Fibroblast of lung (primary cell): ENCODE results near the gene CERCAM.

Experiments used
- EZH2 ChIP-seq: IDR thresholded peaks from 2 replicates; pipeline ENCODE4 v1.5.1; 2012; ENCODE audit warnings: low read length, control low read depth, mild to moderate bottlenecking; ENCODE audit errors: missing control alignments
- TF ChIP-seq, protein P1 (sequence below), 2 donors: IDR thresholded peaks in 1 of 2; conservative IDR thresholded peaks in 1 of 2; 1 replicate in 1 of 2; 2 replicates in 1 of 2; pipeline ENCODE4 v1.5.1; 2011 to 2012; ENCODE audit warnings: low read length in 2 of 2, control low read depth in 1 of 2, inconsistent platforms in 1 of 2, low read depth in 1 of 2, mild to moderate bottlenecking in 1 of 2

DNA sequence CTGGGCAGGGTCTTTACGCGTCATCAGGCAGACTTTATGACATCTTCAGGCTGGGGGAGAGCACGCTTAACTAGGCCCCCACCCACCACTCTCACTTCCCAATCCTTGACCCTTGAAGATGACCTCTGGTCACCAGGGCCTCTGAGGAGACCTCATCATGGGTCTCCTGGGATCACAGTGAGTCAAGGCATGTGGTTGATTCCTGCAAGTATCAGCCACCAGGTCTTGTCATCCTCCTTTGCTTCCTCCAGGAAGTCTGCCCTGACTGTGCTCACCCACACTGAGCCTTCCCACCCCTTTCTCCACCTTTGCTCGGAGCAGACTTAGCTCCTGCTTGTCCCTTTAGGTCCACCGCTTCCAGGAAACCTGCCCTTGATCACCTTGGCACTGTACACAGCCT, 52.4 kb downstream of the CERCAM start:
- TF ChIP-seq, protein P1, sequence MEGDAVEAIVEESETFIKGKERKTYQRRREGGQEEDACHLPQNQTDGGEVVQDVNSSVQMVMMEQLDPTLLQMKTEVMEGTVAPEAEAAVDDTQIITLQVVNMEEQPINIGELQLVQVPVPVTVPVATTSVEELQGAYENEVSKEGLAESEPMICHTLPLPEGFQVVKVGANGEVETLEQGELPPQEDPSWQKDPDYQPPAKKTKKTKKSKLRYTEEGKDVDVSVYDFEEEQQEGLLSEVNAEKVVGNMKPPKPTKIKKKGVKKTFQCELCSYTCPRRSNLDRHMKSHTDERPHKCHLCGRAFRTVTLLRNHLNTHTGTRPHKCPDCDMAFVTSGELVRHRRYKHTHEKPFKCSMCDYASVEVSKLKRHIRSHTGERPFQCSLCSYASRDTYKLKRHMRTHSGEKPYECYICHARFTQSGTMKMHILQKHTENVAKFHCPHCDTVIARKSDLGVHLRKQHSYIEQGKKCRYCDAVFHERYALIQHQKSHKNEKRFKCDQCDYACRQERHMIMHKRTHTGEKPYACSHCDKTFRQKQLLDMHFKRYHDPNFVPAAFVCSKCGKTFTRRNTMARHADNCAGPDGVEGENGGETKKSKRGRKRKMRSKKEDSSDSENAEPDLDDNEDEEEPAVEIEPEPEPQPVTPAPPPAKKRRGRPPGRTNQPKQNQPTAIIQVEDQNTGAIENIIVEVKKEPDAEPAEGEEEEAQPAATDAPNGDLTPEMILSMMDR (conservative IDR thresholded peaks at IDR 0.05 in 1 of 2, IDR thresholded peaks at IDR 0.05 in 1 of 2; ENCODE audit: low read depth in 1 of 2, low read length in 2 of 2) = no peak
- no peak for TF ChIP-seq EZH2
